GM21786 (cell line): ENCODE results near the gene SLC25A12.

ENCODE experiments used
- ATAC-seq: cut with Tn5 transposase; IDR thresholded peaks from one replicate; pipeline ENCODE4 v1.9.1; 2021; ENCODE audit not compliant: unreplicated experiment

Gene SLC25A12

DNA sequence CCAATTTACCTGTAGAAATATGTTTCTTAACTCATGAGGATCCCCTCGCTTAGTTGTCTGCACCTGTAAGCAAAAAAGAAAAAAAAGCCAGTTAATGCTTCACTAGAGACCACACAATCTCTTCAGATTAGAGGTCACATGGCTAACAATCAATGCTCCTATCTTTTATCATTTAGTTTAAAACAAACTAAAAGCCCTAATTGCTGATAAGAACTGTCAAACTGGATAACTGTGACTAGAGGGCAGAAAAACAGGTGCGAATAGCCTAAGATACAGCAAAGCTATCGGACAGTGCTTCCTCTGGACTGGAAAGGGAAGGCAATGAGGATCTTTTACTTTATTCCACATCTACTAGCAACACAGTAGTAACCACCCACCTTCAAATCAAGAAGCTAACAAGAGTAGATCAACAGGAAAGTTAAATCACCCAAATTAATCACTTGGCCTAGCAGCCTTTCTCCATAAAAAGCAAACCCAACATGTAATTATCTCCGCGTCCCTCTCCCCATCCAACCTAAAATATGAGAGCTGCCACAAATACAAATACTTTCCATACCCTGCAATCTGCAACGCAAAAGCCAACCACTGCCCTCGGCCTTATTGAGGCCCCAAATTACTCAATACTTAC lies 734 bp downstream of the SLC25A12 start:
- no peak for ATAC-seq

- no peak for ATAC-seq
Observed at GRCh38 chr2:171889808-171890207, 4.2 kb downstream of the SLC25A12 start.

GRCh38 chr2:171889333-171889732 lies 4.7 kb downstream of the SLC25A12 start:
- ATAC-seq: no peak

DNA sequence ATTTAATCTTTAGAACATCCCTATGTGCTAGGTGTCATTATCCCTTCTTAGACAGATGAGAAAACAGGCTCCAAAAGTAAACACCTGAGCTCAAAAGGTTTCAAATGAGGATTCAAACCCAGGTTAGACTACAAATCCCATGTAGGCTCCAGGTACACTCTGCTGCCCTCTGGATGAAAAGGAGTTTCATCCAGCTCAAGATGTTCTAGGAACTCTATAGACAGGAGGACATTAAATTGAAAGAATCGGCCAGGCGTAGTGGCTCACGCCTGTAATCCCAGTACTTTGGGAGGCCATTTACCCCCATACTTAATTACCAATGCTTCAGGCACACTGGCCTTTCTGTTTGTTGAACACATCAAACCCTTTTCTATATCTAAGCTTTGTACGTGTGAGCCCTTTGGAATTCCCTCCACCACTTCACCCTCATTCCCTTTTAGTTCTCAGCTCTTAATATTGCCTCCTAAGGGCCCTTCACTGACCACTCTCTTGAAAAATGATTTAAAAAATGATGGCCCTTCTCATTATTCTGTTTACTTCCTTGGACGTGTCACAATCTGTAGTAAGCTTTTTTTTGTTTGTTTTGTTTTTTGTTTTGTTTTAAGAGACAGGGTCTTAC lies 10.7 kb downstream of the SLC25A12 start:
- no peak for ATAC-seq

DNA sequence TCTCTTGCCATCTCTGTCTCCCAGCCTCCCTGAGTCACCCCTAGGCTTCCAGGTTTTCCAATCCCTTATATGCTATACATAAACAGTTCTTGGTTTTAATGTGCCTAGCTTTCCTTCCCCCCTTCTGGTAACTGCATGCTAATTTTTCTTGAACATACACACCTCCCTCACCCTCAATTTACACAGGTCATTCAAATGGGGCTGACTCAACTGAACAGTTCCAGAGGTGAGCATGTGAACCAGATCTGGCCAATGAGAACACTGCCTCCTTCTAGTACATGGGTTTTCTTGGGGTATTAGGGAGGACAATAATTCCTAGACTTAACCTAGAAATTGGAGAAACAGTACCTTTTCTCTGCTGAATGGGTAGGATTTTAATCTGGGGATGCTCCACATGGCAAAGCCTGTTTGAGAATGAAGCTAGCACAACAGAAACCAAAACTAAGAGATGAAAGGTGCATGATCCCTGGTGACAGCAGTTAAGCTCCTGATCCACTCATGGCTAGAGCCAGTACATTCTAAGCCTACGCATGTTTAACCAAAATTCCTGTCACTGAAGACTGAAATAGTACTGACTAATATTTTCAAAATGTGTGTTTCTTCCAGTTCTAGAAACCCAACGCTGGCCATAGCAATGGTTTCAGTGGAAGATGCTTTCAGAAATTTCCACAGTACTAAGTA lies 11.8 kb downstream of the SLC25A12 start:
- ATAC-seq: peak; percentile 69

DNA sequence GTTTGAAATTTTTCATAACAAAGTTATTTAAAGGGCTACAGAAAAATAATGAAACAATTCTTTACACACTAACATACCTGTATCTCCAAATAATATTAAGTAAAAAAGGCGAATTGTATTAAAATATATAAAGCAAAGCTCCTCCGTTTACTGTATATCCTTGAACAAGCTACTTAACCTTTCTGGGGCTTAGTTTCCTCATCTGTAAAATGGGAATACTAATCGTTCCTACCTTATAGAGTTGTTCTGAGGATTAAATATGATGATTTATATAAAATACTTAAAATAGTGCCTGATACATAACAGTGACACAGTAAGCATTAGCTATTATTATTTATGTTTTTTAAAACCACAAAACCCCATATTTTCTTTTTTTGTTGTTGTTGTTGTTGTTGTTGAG lies 13.3 kb downstream of the SLC25A12 start:
- no peak for ATAC-seq

- ATAC-seq: no peak
Observed at GRCh38 chr2:171879865-171880264, 14.2 kb downstream of the SLC25A12 start.

- no peak for ATAC-seq
Observed at GRCh38 chr2:171878481-171878993, 15.5 kb downstream of the SLC25A12 start.

GRCh38 chr2:171874963-171875362 lies 19.1 kb downstream of the SLC25A12 start:
- no peak for ATAC-seq

DNA sequence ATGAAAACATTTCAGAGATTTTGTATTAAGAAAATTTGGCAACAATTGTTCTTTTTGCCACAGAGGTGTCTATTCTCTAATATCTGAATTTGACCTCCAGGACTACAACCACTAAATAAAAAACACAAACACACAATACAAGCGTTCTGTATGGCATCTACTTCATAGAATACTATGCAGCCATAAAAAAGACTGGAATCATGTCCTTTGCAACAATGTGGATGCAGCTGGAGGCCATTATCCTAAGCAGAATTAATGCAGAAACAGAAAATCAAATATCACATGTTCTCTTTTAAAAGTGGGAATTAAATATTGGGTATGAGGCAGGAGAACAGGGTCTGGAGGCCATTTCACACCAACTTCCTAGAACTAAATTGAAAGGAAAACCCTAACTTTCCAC lies 19.5 kb downstream of the SLC25A12 start:
- ATAC-seq: no peak

DNA sequence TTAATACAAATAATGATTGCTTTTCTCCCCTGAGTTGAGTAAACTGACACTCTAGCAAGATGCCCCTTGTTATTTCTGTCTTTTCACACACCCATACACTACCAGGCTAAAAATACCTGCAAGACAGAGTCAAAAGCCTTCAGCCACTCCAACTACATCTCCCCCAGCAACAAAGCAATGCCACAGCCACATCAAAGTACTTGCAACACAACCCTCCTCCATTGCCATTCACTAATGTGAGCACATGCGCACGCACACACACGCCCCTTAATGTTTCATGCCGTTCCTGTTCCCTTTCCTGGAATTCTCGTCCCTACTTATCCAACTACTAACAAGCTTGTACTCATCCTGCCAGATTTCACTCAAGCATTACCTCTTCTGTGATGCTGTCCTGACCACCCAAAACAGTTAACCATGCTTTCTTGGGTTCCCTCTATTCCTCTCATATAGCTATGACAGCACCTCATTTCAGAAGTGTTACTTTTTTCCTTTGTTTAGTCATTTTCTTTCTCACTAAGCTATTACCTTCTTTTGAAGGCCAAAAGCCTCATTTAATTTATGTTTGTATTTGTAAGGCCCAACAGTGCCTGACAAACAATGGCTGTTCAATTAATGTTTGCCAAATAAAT lies 29.6 kb downstream of the SLC25A12 start:
- no peak for ATAC-seq

GRCh38 chr2:171862501-171862900 lies 31.5 kb downstream of the SLC25A12 start:
- no peak for ATAC-seq

- no peak for ATAC-seq
Observed at GRCh38 chr2:171858397-171858958, 35.6 kb downstream of the SLC25A12 start.

DNA sequence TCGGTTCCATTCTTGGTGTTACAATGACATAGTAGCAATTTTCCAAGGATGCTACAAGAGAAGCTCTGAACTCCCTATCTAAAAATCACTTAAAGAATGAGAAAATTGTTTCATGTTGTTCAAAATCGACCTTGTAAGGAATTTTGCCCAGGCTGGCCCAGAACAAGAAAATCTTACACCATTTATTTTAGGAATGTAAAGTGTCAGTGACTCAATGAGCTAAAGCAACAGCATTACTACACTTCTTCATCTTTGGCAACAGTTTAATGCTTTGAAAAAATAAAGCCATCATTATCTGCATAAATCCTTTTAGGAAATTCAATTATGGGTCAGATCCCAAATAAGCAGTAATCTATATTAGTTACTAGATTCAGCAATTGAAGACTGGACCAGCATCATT lies 38.6 kb downstream of the SLC25A12 start:
- no peak for ATAC-seq

- no peak for ATAC-seq
Observed at GRCh38 chr2:171852366-171852888, 41.6 kb downstream of the SLC25A12 start.

DNA sequence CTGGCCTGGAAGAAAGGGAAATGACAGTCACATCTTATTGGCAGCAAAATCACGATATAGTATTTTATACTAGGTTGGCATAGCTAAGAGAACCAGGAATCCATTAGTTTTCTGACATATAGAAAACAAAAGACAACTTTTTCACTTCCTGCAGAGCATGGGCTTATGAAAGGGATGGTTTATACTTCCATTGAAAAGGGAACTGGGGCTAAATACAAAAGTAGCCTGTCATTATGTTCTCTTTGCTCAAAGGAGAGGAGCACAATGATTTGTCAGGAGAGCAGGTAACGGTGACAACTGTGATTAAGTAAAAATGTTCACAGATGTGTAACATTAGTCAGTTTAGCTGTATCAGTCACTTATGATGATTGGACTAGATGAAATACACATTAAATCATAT lies 46.4 kb downstream of the SLC25A12 start:
- ATAC-seq: no peak

- ATAC-seq: no peak
Observed at GRCh38 chr2:171846894-171847293, 47.1 kb downstream of the SLC25A12 start.

- no peak for ATAC-seq
Observed at GRCh38 chr2:171841996-171842395, 52.0 kb downstream of the SLC25A12 start.

DNA sequence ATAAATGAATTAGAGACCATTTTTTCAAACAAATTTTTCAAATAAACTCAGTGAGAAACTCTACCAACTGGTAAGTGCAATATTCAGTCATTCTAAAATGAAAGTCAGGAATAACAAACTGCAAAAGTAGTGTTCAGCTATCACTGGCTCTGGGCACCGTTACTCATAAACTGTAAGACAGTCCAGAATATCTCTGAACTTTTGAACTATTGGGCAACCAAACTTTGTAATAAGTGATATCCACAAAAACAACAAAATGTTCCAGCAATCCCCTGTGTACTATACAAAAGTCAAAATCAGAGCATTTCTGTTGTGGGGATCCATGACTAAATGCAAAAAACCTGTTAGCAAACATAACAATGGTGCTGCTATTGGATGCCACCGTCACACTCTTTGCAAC lies 56.3 kb downstream of the SLC25A12 start:
- no peak for ATAC-seq

GRCh38 chr2:171836146-171836910 lies 57.7 kb downstream of the SLC25A12 start:
- ATAC-seq: no peak
